ENCODE measurements around the gene ATXN2.
"Not testable (repeated sequence)": the region's sequence is repeated elsewhere in the genome, so short reads cannot be mapped to it uniquely, and the experiment has no call there.

- TF ChIP-seq CTCF (IDR thresholded peaks at IDR 0.05 in 4 of 5, conservative IDR thresholded peaks at IDR 0.05 in 1 of 5); POLR2A (IDR thresholded peaks at IDR 0.05): not testable (repeated sequence)
Observed at GRCh38 chr12:111560844-111561243, 38.3 kb downstream of the ATXN2 start.
